GM19395 (cell line): Measurements from ENCODE around the gene KSR1.
"Not testable (repeated sequence)": the region's sequence is repeated elsewhere in the genome, so short reads cannot be mapped to it uniquely, and the experiment has no call there.

ENCODE experiments used
- ATAC-seq: cut with Tn5 transposase; IDR thresholded peaks from one replicate; pipeline ENCODE4 v1.9.1; 2021; ENCODE audit warnings: mild to moderate bottlenecking, moderate library complexity; ENCODE audit not compliant: unreplicated experiment

Gene KSR1

DNA sequence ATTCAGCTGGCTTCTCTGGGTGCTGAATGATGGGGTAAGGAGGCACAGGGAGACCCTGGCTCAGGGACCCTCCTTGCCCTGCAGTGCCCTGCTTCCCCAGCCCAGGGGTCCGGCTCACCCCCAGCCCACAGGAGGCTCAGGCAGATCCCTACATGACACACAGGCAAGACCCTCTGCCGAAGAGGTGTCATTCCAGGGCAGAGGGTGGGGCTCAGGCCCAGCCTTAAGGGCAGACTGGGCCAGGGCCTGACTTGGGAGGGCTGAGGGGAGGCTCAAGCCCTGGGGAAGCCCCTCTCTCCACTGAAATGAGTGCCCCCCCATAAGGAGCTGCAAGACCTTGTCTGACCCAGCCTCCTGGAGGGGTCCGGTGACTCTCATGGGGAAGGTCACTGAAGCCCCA lies 30.3 kb upstream of the KSR1 start:
- no peak for ATAC-seq

DNA sequence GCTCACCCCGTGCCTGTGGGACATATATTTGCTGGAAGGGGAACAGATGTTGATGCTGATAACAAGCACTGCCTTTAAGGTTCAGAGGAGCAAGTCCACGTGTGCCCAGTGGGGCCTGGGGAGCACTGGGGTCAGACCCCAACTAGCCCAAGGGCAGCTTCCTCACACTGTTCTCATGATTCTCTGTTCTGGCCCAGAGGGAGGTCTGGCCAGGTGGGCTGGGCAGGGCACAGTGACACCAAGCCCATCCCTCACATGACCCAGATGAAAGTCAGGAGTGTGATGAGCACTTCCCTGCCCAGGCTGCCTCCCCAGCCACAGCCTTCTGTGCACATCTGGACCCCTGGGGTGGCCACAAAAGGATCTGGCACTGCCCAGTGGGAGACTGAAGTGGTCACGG lies 29.8 kb upstream of the KSR1 start:
- not testable (repeated sequence) for ATAC-seq

DNA sequence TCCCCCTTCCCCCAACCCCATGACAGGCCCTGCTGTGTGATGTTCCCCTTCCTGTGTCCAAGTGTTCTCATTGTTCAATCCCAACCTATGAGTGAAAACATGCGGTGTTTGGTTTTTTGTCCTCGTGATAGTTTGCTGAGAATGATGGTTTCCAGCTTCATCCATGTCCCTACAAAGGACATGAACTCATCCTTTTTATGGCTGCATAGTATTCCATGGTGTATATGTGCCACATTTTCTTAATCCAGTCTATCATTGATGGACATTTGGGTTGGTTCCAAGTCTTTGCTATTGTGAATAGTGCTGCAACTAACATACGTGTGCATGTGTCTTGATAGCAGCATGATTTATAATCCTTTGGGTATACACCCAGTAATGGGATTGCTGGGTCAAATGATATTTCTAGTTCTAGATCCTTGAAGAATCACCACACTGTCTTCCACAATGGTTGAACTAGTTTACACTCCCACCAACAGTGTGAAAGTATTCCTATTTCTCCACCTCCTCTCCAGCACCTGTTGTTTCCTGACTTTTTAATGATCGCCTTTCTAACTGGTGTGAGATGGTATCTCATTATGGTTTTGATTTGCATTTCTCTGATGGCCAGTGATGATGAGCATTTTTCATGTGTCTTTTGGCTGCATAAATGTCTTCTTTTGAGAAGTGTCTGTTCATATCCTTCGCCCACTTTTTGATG lies 28.9 kb upstream of the KSR1 start:
- ATAC-seq = not testable (repeated sequence)

DNA sequence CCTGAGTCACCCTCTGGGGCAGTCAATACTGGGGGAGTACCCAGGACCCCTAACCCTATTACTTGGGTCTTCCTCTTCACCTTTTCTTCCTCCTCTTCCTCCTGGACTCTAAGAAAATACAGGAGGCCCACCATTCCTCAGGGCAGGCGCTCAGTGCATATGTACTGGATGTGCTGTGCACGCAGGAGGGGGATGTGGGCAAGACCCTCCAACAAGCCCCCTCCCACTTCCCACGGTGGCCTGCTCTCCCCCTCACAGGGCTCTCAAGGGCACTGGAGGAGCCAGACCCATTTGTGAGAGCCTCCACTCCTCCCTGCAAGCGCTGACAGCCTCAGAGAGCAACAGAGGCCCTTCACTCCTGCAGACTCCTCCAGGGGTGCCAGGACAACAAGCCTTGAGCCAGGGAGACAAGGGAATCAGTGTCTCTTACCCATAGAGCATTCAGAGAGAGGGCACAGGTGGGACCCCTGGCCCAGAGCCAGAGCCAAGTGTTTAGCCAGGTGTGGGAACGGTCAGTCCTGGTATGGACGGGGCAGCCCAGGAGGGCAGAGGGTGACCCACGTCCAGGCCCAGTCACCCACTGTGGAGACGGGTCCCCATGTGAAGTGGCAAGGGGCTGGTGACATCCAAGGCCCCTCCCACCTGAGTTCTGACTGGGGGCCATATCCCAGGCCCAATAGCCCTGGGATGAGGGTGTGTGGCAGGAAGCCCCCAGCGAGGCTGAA lies 27.3 kb upstream of the KSR1 start:
- ATAC-seq = no peak

DNA sequence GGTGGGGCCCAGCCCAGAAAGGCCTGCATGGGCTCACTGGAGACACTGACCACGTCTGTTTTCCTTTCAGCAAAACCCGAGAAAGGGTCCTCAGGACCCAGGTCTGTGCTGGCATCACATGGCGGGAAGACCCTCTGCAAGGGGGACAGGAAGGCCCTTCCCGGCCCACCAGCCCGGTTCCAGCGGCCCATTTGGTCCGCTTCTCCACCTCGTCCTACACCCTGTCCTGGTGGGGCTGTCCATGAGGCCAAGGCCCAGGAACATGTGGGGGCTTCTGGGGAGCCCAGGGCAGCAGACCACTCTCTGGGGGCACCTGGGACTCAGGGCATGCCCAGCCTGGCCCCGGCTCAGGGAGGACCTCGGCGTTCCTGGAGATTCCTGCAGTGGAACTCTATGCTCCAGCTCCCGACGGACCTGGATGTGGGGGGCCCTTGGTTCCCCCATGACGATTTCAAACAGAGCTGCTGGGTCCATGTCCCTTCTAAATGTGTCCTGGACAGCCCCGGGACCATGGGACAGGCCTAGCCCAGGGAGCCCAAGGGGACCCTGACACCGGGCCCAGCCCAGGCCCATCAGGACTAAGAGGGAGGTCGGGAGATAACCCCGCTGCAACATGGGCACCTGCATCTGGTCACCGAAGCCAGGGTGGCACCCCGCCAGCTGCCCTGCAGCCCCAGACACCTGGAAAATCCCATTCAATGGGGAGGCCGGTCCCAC lies 26.4 kb upstream of the KSR1 start:
- ATAC-seq = no peak

DNA sequence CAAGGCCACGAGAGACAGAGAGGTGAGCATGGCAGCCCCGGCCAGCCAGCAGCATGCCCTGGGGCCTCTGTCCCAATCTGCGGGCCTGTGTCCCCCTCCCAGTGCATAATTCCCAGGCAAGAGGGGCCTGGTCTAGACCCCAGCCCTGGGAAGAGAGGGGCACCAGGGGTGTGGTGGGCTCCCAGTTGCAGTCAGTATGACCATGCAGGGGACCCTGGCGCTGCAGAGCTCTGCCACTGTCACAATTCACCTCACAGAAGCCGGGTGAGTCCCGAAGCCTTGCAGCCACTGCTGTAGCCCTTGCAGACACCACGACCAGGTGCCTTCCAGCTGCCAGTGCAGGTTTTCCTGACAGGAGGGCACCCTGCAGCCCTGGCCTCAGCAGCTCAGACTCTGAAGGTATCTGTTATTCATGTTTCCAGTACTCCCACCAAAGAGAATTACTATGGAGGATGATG lies 25.8 kb upstream of the KSR1 start:
- ATAC-seq = no peak

DNA sequence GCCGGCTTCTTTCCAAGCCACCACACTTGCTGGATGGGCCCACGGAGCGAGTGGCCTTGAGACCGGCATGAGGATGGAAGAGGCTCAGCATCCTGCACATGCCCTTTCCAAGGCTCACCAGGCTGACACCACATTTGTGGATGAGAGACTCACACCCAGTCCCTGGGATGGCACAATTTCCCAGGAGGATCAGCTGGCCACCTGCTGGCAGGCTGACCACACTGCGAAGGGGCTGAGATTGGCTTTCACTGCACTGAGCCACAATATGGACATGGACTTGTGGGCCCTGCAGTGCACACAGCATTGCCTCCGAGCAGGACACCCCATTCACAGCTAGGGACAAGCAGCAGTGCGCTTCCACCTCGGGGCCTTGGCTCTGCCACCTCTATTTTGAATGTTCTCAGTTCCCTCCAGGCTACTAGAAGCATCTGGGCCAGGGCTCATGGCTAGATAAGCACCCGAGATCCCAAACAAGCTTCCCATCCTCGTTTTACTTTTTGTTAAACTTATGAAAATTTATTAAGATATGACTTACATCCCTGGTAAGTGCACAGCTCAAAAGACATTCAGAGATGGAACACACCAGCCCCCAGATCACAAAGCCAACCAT lies 25.3 kb upstream of the KSR1 start:
- no peak for ATAC-seq

DNA sequence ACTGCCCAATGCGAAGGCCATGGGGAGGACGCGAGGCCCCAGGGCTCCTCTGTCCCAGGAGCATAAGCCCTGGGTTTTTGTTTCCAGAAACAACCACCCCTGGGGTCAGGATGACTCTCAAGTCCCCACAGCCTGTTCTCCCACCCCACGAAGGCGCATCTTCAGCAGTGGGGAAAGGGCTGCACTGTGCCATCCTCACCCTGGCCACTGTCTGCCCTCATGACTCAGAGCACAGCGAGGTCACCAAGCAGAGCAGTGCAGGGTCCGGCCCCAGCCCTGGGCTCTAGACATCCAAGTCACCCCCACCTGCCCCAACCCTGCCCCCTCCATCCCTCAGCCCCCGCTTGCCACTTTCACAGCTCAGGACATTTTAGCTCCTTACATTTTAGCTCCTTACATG lies 22.7 kb upstream of the KSR1 start:
- no peak for ATAC-seq

DNA sequence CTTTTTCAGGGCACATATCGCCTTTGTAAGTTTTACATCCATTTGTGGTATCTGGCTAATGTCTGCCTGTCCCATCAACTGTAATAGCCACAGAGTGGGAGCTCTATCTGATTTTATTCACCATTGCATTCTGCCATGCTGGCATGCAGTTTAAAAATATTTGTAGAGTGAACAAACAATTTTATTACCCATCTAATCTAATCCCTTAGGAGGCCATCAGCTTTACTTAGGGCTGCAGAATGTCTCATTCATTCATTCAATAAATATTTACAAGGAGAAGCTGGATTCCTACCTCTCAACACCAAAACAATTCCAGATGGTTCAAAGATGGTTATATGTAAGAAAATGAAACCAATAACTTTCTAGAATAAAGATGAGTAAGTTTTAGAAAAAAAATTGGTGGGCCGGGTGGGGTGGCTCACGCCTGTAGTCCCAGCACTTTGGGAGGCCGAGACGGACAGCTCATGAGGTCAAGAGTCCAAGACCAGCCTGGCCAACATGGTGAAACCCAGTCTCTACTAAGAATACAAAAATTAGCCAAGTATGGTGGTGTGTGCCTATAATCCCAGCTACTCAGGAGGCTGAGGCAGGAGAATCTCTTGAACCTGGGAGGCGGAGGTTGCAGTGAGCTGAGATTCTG lies 20.7 kb upstream of the KSR1 start:
- ATAC-seq = not testable (repeated sequence)

DNA sequence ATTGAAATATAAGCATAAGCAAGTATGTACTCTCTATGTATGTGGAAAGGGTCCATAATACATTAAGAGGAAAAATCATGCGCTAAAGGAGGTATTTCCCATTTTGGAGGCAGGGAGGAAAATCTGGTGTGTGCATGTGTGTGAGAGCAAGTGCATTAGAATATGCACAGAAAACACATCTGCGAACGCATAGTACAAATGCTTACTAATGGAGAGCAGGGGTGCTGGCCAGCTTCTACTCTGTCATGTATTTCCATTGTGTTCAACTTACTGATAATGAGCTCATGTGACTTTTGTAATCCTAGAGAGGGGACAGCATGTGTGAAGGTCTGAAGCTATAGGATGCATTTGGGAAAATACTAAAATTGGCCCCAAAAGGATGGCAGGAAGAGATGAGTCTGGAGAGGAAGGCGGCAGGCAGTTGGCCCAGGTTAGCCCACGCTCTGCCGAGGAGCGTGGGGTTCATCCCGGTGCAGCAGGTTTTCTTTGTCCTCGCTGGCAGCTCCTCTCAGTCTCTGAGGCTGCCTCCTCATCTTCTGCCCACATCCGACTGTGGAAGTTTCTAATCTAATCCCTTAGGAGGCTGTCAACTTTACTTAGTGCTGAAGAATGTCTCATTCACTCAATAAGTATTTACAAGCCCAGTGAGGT lies 17.8 kb upstream of the KSR1 start:
- no peak for ATAC-seq

DNA sequence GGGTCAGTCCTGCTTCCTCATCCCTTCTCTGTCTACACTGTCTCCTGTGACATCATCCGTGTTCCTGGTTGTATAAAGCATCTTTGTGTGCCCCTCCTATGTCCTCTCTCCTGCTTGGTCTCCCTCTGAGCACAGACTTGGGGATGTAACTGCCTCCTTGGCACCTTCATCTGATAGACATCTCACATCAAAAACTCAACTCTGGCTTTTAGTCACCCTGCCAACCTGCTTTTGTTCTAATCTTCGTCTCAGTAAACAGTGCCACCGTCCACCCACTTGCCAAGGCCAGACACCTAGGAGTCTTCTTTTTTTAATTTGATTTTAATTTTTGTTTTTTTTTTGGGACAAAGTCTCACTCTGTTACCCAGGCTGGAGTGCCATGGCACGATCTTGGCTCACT lies 16.9 kb upstream of the KSR1 start:
- ATAC-seq = no peak

DNA sequence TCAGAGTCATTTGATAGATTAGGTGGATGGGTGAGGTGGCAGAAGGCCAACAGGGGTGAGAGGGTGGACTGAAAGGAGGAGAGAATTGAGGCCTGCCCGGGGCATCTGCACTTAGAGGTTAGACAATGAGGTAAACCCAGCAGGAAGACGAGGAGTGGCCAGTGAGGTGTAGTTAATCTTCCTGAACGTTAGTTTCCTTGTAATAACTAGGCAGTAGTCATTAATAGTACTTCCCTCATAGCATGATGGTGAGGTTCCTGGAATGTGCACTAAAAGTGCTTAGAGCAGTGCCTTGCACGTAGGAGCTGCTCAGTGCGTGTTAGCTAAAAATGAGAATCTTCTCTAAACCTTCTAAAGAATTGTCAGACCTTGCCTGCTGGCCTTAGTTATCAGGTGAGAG lies 13.5 kb upstream of the KSR1 start:
- no peak for ATAC-seq

DNA sequence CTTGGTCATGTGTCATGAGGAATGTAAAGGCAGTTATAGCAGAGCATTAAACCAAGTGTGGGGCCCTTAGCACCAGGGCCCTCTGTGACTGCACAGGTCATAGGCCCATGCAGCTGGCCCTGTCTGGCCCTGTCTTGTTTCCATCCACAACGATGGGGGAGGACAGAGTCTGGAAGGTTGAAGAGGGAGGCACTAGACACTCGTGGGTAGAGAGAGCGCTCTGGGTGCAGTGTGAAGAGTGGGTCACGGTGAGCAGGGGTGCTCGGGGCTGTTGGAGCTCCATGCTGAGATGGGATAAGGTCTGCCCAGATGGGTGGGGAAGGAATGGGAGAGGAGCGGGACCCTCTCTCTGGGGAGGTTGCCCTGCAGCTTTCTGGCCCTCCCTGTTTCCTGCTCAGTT lies 12.8 kb upstream of the KSR1 start:
- ATAC-seq = no peak

DNA sequence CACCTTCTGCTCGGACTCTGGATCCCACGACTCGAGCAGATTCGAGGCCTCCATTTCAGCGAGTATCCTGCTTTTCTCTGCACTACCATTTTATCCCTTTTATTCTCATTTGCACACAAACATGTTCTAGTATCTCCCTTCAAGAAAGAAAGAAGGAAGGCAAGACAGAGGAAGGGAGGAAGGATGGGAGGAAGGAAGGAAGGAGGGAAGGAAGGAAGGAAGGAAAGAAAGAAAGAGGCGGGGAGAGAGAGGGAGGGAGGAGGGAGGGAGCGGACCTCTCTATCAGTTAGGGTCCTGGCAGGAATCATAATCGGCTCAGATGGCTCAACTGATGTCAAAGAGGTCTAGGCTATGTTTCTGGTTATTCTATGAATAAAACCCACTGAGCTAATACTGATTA lies 10.3 kb upstream of the KSR1 start:
- no peak for ATAC-seq

DNA sequence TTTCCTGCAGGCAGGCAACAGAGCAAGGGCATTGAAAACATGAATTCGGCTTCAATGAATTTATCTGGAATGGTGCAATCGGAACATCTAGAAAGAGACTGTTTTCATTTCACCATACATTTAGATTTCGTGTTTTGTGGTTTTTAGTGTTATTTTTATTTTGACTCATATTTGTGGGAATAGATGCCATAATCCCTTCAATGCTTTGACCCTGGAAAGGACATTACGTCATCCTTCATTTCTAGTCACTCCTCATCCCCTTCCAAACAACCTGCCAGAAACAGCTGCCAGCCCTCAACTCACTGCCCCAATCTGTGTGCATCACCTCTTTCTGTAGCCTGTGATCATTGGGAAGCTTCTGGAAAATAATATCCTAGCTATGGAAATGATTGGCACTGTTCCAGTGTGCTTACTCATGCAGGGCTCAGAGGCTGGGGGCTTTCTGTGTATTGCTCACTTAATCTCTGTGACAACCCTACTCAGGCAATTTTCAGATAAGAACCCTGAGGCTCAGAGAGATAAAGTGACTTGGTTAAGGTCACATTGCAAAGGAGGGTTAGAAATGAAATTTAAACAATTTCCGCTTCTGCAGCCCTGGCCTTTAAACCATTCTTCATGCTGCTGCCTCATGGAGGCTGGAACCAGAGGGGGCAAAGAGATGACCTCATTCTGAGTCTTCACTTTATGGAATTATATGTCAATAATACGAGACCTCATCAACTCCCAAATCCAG lies 9.5 kb upstream of the KSR1 start:
- no peak for ATAC-seq

DNA sequence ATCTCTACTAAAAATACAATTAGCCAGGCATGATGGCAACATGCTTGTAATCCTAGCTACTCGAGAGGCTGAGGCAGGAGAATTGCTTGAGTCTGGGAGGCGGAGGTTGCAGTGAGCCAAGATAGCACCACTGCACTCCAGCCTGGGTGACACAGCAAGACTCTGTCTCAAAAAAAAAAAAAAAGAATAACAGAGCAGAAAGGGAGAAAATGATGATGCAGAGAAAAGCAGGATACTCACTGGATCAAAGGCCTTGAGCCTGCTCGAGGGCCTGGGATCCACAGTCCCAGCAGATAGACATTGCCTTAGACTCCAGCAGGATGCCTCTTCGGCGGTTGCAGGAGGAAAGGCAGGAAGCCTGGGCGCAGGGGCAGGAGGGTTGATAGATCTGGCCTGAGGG lies 7.7 kb upstream of the KSR1 start:
- ATAC-seq = not testable (repeated sequence)

DNA sequence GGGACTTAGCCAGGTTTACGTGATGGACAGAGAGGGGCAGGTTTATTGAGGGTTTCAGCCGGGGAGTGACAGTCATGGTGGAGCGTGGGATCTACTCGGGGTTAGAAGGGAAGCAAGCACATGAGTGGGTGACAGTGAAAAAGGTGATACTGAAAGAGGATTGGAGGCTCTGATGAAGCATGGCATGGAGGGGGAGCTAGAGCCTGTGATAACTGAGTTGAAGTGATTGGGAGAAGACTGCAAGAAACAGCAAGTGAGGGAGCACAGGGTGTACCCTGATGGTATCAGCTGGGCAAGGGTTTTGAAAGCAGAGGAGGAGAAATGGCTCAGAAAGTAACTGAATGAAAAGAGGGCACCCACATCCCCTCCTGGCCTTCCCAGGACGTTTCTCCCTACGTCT lies 6.7 kb upstream of the KSR1 start:
- no peak for ATAC-seq

DNA sequence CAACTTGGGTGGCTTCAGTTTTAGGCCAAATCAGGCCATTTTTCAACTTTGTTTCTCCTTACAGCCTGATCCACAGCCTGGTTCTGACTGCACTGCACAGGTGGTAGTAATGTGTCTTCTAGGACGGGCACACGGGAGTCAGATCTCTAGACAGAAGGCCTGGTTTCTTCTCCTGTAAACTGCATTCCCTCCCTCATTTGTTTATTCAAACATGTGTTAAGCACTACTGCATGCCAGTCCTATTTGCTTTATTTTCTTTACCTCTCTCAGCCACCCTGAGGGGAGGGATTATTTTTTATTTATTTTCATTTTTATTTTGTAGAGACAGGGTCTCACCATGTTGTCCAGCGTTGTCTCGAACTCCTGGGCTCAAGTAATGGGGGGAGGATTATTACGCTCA lies 6.3 kb upstream of the KSR1 start:
- ATAC-seq = no peak

DNA sequence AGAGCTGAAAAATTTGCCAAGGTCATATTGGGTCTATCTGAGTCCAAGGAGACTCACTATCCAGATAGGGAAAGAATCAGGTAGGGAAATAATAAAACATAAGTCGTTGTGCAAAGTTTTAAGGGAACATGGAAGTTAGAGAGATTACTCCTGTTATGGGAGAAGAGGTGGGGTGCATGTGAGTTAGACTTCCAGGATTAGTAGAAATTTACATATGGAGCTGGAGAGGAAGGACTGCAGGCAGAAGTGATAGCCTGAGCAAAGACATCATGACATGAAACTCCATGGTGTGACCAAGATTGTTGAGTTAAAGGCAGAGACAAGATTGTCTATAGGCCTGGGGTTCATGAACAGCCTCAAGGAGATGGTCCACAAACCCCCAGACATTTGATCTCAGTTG lies 5.8 kb upstream of the KSR1 start:
- ATAC-seq = no peak

DNA sequence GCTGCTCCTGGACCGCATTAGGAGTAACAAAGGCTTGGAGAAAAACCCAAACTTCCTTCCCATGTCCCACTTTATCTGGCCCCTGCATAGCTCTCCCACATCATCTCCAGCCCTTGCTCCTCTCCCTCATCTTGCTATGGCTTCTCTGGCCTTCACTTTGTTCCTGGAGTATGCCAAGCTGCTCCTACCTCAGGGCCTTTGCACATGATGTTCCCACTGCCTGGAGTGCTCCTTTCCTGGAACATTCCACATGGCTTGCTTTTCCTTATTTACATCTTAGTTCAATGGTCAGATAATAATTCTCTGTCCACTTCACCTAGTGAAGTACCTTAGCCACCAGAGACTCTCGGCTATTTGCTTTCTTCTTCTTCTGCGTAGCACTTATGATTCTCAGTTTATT lies 4.3 kb upstream of the KSR1 start:
- no peak for ATAC-seq
